ENCODE data around the gene PRR30.

The PRR30 gene

DNA sequence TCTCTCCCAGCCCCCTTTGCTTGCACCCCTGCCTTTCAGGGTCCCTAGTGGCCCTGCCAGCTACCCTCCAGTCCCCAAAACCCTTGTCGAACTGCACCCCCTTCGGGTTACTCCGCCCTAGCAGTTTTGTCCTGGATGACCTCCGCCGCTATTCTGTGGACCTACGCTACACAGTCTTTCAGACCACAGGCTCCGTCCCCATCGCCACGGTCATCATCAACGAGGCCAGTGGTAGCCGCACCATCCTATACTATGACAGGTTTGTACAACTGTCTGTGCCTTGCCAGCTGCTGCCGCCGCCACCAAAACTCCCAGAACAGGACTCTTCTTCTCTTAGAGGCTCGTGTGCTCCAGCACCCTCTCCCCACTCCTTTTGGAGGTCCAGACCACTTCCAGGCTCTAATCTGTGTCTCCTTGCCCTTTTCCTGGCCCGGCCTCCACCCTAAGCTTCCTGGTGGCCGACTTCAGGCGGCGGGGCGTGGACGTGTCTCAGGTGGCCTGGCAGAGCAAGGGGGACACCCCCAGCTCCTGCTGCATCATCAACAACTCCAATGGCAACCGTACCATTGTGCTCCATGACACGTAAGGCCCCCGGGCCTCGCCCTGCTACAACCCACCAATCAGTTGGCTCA is 44.7 kb downstream of the PRR30 start:
- TF ChIP-seq SIN3A (IDR thresholded peaks at IDR 0.05; ENCODE audit: borderline replicate concordance, insufficient read depth, low read length) (no peak), POLR2AphosphoS5 (IDR thresholded peaks at IDR 0.05; ENCODE audit: low read depth, low read length) (no peak), TAF1 (IDR thresholded peaks at IDR 0.05; ENCODE audit: borderline replicate concordance, insufficient read depth, low read length) (no peak)
- TF ChIP-seq, protein P1, sequence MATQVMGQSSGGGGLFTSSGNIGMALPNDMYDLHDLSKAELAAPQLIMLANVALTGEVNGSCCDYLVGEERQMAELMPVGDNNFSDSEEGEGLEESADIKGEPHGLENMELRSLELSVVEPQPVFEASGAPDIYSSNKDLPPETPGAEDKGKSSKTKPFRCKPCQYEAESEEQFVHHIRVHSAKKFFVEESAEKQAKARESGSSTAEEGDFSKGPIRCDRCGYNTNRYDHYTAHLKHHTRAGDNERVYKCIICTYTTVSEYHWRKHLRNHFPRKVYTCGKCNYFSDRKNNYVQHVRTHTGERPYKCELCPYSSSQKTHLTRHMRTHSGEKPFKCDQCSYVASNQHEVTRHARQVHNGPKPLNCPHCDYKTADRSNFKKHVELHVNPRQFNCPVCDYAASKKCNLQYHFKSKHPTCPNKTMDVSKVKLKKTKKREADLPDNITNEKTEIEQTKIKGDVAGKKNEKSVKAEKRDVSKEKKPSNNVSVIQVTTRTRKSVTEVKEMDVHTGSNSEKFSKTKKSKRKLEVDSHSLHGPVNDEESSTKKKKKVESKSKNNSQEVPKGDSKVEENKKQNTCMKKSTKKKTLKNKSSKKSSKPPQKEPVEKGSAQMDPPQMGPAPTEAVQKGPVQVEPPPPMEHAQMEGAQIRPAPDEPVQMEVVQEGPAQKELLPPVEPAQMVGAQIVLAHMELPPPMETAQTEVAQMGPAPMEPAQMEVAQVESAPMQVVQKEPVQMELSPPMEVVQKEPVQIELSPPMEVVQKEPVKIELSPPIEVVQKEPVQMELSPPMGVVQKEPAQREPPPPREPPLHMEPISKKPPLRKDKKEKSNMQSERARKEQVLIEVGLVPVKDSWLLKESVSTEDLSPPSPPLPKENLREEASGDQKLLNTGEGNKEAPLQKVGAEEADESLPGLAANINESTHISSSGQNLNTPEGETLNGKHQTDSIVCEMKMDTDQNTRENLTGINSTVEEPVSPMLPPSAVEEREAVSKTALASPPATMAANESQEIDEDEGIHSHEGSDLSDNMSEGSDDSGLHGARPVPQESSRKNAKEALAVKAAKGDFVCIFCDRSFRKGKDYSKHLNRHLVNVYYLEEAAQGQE (IDR thresholded peaks at IDR 0.05; ENCODE audit: insufficient read depth in 1 of 2, low read depth in 2 of 2, low read length in 2 of 2) = no peak

DNA sequence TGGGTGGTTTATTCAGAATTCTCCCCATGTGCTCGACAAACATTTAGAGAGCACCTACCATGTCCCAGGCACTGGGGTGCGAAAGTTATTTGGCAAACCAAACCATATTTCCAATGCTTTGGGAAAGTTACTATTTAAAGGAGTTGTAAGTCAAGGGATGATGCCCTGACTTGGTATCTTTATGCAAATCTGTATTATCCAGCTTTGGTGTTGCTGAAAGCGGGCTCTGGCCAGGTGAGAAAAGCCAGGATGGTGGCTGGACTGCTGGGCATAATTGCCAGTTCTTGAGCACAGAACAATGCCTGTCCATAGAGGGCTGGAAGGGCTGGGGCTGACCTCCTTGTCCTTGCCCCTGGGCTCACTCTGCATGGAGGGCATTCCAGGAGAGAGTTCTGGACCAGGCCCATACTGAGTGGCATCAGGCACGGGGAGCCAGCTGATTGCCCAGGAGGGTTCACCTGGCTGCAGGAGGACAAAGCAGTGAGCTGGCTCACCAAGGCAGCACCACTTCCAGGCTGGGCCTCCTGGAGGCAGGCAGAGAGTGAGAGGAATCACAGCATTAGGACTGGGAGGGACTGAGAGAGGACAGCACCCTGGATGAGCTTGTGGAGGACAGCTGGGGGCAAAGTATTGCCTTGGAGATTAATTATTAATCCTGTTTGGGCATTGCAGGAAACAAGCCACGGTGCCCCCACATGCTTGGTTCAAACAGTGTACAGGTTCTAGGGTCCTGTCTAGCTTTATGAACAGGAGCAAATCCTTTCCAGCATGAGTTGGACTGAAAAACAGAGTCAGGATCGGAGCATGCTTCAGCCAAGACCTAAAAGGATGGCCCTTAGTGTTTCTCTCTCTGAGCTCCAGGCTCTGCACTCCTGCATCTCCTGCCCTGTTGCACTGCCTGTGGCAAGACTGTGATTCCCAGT is 45.5 kb downstream of the PRR30 start:
- TF ChIP-seq TAF1 (IDR thresholded peaks at IDR 0.05; ENCODE audit: borderline replicate concordance, insufficient read depth, low read length) (no peak), POLR2AphosphoS5 (IDR thresholded peaks at IDR 0.05; ENCODE audit: low read depth, low read length) (no peak), FOXP2 (optimal IDR thresholded peaks at IDR 0.05; ENCODE audit: borderline replicate concordance, extremely low read depth, extremely low read length, insufficient read depth) (no peak), SIN3A (IDR thresholded peaks at IDR 0.05; ENCODE audit: borderline replicate concordance, insufficient read depth, low read length) (no peak)
- TF ChIP-seq, protein P1 (IDR thresholded peaks at IDR 0.05; ENCODE audit: insufficient read depth in 1 of 2, low read depth in 2 of 2, low read length in 2 of 2) = no peak

DNA sequence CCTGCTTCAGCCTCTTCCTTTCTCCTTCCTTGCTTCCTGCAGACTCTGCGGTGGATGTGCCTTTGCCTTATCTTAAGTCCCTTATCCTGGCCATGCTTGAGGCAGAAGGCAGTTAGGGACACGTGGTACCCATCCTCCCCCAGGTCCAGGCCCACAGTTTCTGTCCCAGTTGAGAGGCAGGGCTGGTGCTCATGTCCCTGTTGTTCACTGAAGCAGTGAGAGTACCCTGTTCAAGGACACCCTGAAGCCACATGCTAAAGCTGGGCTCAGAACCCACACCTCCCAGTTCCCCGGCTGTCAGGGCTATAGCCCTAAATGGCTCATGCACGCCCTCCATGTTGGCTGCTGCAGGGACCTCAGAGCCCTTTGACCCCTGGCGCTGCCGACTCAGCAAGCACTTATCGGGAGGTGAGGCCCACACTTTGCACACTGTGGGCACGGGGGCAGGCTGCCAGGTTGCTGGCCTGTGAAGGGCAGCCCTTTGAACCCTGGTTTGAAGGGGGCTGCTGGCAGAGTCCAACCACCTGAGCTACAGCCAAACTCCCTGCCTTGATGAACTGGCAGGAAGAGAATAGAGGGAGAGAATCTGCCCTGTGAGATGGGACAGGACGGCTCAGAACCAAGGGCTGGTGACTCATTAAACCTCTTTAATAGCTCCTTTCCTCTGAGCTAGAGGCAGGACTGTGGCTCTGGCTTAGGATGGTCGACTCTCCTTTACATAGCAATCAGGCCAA is 46.3 kb downstream of the PRR30 start:
- no peak for TF ChIP-seq POLR2AphosphoS5 (IDR thresholded peaks at IDR 0.05; ENCODE audit: low read depth, low read length)
- TF ChIP-seq SIN3A (IDR thresholded peaks at IDR 0.05; ENCODE audit: borderline replicate concordance, insufficient read depth, low read length) = no peak
- TF ChIP-seq TAF1 (IDR thresholded peaks at IDR 0.05; ENCODE audit: borderline replicate concordance, insufficient read depth, low read length) = no peak
- no peak for TF ChIP-seq FOXP2 (optimal IDR thresholded peaks at IDR 0.05; ENCODE audit: borderline replicate concordance, extremely low read depth, extremely low read length, insufficient read depth)
- TF ChIP-seq, protein P1 (IDR thresholded peaks at IDR 0.05; ENCODE audit: insufficient read depth in 1 of 2, low read depth in 2 of 2, low read length in 2 of 2) = no peak

DNA sequence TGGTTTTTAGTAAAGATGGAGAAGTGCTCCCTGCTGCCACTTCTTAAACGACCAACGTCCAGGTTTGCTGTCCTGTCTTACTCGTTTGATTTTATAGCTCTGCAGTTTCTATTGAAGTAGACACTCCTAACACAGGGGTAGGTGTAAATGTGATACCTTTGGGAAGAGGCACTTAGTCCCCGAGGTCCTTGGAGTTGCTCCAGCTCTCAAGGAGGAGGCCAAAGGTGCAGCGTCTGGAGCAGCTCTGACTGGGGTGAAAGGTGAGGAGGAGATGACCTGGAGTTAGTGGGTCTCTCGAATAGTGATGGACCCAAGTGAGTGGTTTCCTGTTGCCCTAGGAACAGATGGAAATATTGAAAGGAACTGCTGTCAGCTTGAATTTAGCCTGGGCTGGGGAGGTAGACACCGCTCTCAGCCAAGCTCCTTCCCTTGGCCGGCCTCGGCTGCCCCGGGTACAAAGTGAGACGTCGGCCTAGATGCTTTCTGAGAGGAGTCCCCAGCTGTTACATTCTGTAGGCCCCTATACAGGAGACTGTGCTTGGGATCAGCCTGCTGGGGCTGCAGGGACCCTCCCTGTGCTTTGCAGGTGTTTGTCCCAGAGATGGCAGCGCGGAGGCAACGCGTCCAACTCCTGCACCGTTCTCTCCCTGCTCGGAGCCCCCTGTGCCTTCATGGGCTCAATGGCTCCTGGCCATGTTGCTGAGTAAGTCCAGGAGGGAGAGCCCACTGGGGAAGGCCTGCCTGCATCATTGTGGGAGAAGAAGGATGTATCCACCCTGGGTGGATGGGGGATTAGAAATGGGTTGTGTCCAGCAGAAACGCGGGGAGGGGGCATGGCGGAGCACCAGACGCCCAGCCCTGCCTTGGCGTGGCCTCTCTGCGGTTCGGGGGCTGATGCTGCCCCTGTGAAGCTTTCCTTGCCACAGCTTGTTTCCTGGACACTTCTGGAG is 47.2 kb downstream of the PRR30 start:
- no peak for TF ChIP-seq FOXP2 (optimal IDR thresholded peaks at IDR 0.05; ENCODE audit: borderline replicate concordance, extremely low read depth, extremely low read length, insufficient read depth)
- TF ChIP-seq TAF1 (IDR thresholded peaks at IDR 0.05; ENCODE audit: borderline replicate concordance, insufficient read depth, low read length) = no peak
- no peak for TF ChIP-seq POLR2AphosphoS5 (IDR thresholded peaks at IDR 0.05; ENCODE audit: low read depth, low read length)
- no peak for TF ChIP-seq SIN3A (IDR thresholded peaks at IDR 0.05; ENCODE audit: borderline replicate concordance, insufficient read depth, low read length)
- TF ChIP-seq, protein P1 (IDR thresholded peaks at IDR 0.05; ENCODE audit: insufficient read depth in 1 of 2, low read depth in 2 of 2, low read length in 2 of 2) = no peak

Data from PFSK-1 (cell line).